G401.6 (cell line): ENCODE data around the gene HOOK2.
"Not testable (repeated sequence)": the region's sequence is repeated elsewhere in the genome, so short reads cannot be mapped to it uniquely, and the experiment has no call there.

Source experiments
- FAIRE-seq: peaks from 2 replicates; lab custom pipeline; 2012; peaks lifted over from hg19 to GRCh38; lab: Jason Lieb, UNC

The HOOK2 gene

DNA sequence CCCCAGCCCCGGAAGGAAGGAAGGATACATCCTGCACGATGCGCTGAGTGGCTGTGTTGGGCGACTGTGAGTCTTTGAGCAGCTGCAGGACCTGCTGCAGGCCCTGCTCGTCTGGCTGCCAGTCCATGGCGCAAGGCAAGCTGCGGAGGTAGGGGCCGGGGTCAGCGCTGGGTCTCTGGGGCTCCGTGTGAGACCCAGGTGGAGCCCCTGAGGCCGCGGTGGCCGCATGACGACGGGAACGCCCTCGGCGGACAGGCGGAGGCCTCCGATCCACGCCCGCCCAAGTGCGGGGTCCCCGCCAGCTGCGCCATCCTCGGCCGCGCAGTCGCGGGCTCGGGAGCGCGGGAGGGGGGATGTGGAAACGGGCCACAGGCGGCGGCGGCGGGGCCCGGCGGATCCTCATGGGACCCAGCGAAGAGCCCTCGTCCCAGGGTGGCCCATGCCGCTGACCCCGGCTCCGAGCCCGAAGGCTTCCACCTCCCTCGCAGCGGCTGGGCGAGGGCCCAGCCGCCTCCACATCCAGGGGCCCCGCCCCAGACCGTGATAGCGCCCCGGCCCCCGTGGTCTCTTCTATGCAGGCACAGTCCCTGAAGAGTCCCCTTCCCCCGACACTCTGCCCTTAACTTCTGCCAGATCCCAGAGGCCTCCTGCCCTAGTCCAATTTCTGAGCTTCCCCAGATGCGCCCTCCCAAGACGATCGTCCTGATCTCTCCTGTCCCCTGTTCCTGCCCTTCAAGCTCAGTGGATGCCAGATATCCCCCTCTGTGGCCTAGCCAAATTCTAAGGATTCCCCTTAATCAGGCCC is 54.3 kb downstream of the HOOK2 start:
- FAIRE-seq, result no peak

GRCh38 chr19:12720296-12720695 is 55.1 kb downstream of the HOOK2 start:
- FAIRE-seq, result no peak

DNA sequence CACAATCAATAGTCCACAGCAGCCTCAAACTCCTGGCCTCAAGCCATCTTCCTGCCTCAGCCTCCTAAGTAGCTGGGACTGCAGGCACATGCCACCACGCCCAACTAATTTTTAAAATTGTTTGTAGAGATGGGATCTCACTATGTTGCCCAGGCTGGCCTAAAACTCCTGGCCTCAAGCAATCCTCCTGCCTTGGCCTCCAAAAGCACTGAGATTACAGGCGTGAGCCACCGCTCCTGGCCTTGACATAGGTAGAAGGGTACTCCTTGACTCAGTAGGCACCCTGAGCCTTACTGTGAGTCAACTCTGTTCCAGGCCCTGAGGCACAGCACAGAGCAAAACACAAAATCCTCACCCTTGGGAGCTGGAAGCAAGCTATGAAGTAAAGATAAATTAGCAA is 59.4 kb downstream of the HOOK2 start:
- no peak for FAIRE-seq

DNA sequence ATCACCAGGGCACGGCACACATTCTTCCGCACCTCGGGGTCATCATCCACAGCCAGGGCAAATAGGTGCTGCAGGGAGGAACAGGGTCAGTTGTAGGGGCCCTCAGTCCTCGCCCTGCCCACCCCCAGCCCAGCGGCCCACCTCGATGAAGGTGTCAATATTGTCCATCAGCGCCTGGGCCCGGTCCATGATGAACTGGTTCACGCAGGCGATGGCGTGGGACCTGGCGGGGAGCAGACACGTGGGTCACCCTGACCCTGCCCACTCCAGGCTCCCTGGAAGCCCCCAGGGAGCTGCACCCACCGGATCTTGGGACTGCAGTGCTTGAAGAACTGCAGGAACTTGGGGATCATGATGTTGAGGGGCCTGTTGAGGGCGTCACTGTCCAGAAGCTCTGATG is 60.2 kb downstream of the HOOK2 start:
- no peak for FAIRE-seq

DNA sequence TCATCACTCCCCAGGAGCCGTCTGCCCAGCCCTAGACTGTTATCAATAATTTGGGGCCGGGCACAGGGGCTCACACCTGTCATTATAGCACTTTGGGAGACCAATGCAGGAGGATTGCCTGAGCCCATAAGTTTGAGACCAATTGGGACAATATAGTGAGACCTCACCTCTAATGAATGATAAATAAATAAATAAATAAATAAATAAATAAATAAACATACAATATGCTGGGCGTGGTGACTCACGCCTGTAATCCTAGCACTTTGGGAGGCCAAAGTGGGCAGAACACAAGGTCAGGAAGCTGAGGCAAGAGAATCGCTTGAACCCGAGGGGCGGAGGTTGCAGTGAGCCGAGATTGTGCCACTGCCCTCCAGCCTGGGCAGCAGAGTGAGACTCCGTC is 62.0 kb downstream of the HOOK2 start:
- not testable (repeated sequence) for FAIRE-seq
